ENCODE data around the gene ZSCAN22. TPM values are rescaled to one million over a fixed set of nuclear protein-coding genes. Genes with fewer than 3 reads are reported as not detected.

ZSCAN22 gene
- polyA plus RNA-seq, 1 donor from 2014 or later, result 1.6 TPM

- Histone ChIP-seq H3F3A (ENCODE audit: insufficient read depth, low read length, poor library complexity, severe bottlenecking) (no peaks in the 10 kb centered on the region), H3K79me2 (replicated peaks; ENCODE audit: insufficient read depth, low read length) (no peaks in the 10 kb centered on the region), H3K27ac (ENCODE audit: low read length) (no peak overlapping the region), H4K20me1 (ENCODE audit: insufficient read depth) (no peaks in the 10 kb centered on the region), H3K36me3 (ENCODE audit: insufficient read depth, low read length) (no peaks in the 10 kb centered on the region), H3K4me3 (ENCODE audit: low read length) (no peak overlapping the region), H3K9me3 (ENCODE audit: low read length) (no peaks in the 10 kb centered on the region), H3K27me3 (ENCODE audit: insufficient read depth, low read depth, low read length) (no peaks in the 10 kb centered on the region), H3K9ac (ENCODE audit: low read length) (no peak overlapping the region), H3K4me2 (ENCODE audit: low read length) (no peak overlapping the region), H3K9me2 (ENCODE audit: insufficient read depth, low read length) (no peaks in the 10 kb centered on the region), H2AFZ (ENCODE audit: low read depth, low read length) (no peak overlapping the region)
- TF ChIP-seq EP300 (conservative IDR thresholded peaks at IDR 0.05; ENCODE audit: poor library complexity, severe bottlenecking) (no peak), SMC3 (conservative IDR thresholded peaks at IDR 0.05; ENCODE audit: poor library complexity) (no peak), TAF1 (IDR thresholded peaks at IDR 0.05; ENCODE audit: low read depth) (no peak), MXI1 (conservative IDR thresholded peaks at IDR 0.05; ENCODE audit: poor library complexity, severe bottlenecking) (no peak), EZH2 (IDR thresholded peaks at IDR 0.05; ENCODE audit: borderline replicate concordance, insufficient read depth, low read length, poor library complexity, severe bottlenecking) (no peak), RAD21 (conservative IDR thresholded peaks at IDR 0.05) (no peak), POLR2AphosphoS5 (IDR thresholded peaks at IDR 0.05) (no peak)
- TF ChIP-seq, protein P1, sequence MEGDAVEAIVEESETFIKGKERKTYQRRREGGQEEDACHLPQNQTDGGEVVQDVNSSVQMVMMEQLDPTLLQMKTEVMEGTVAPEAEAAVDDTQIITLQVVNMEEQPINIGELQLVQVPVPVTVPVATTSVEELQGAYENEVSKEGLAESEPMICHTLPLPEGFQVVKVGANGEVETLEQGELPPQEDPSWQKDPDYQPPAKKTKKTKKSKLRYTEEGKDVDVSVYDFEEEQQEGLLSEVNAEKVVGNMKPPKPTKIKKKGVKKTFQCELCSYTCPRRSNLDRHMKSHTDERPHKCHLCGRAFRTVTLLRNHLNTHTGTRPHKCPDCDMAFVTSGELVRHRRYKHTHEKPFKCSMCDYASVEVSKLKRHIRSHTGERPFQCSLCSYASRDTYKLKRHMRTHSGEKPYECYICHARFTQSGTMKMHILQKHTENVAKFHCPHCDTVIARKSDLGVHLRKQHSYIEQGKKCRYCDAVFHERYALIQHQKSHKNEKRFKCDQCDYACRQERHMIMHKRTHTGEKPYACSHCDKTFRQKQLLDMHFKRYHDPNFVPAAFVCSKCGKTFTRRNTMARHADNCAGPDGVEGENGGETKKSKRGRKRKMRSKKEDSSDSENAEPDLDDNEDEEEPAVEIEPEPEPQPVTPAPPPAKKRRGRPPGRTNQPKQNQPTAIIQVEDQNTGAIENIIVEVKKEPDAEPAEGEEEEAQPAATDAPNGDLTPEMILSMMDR (IDR thresholded peaks at IDR 0.05; ENCODE audit: poor library complexity, severe bottlenecking), result no peak
- TF ChIP-seq, protein P2, sequence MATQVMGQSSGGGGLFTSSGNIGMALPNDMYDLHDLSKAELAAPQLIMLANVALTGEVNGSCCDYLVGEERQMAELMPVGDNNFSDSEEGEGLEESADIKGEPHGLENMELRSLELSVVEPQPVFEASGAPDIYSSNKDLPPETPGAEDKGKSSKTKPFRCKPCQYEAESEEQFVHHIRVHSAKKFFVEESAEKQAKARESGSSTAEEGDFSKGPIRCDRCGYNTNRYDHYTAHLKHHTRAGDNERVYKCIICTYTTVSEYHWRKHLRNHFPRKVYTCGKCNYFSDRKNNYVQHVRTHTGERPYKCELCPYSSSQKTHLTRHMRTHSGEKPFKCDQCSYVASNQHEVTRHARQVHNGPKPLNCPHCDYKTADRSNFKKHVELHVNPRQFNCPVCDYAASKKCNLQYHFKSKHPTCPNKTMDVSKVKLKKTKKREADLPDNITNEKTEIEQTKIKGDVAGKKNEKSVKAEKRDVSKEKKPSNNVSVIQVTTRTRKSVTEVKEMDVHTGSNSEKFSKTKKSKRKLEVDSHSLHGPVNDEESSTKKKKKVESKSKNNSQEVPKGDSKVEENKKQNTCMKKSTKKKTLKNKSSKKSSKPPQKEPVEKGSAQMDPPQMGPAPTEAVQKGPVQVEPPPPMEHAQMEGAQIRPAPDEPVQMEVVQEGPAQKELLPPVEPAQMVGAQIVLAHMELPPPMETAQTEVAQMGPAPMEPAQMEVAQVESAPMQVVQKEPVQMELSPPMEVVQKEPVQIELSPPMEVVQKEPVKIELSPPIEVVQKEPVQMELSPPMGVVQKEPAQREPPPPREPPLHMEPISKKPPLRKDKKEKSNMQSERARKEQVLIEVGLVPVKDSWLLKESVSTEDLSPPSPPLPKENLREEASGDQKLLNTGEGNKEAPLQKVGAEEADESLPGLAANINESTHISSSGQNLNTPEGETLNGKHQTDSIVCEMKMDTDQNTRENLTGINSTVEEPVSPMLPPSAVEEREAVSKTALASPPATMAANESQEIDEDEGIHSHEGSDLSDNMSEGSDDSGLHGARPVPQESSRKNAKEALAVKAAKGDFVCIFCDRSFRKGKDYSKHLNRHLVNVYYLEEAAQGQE (IDR thresholded peaks at IDR 0.05; ENCODE audit: borderline replicate concordance), result no peak
These were observed 42.0 kb downstream of the ZSCAN22 start for GRCh38 chr19:58368561-58369360.

DNA sequence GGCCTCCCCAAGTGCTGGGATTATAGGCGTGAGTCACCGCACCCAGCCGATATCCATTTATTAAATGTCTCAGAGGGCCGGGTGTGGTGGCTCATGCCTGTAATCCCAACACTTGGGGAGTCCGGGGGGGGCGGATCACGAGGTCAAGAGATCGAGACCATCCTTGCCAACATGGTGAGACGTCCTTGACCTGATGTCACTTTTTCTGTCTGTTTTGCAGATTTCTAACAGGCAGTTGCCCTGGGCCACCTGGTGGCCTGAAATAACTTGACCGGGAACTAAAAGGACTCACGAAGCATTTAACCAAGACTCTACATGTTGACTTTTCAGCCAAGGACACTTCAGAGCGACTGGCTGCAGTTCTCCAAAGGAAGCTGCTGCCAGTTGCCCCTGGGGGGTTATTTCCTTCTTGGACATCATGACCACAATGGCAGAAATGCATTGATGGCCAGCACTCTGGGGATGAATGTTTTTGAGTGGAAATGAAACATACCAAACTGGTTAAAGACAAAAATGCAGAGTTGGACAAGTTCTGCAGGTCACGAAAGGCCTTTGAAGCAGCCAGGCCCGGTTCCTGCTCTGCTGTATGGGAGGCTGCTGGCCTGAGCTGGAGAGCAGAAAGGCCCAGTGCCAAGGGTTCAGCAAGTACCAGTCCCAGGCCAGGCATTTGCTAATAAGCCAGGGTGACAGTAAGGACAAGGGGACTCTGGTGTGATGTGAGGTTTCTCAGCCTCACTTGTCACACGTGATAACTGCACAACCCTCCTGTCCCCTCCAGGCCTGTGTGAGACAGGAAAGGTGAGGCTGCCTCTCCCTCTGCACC, 45.7 kb downstream of the ZSCAN22 start:
- Histone ChIP-seq H3K36me3 (ENCODE audit: insufficient read depth, low read length) (no peaks in the 10 kb centered on the region), H3F3A (ENCODE audit: insufficient read depth, low read length, poor library complexity, severe bottlenecking) (no peaks in the 10 kb centered on the region), H3K79me2 (replicated peaks; ENCODE audit: insufficient read depth, low read length) (no peaks in the 10 kb centered on the region), H3K9me2 (ENCODE audit: insufficient read depth, low read length) (no peaks in the 10 kb centered on the region), H3K4me3 (ENCODE audit: low read length) (no peak overlapping the region), H3K27ac (ENCODE audit: low read length) (no peak overlapping the region), H3K4me2 (ENCODE audit: low read length) (no peak overlapping the region), H3K9me3 (ENCODE audit: low read length) (no peaks in the 10 kb centered on the region), H4K20me1 (ENCODE audit: insufficient read depth) (no peaks in the 10 kb centered on the region), H3K9ac (ENCODE audit: low read length) (no peak overlapping the region), H2AFZ (ENCODE audit: low read depth, low read length) (no peak overlapping the region), H3K27me3 (ENCODE audit: insufficient read depth, low read depth, low read length) (no peaks in the 10 kb centered on the region)
- TF ChIP-seq EP300 (conservative IDR thresholded peaks at IDR 0.05; ENCODE audit: poor library complexity, severe bottlenecking) (no peak), MXI1 (conservative IDR thresholded peaks at IDR 0.05; ENCODE audit: poor library complexity, severe bottlenecking) (no peak), TAF1 (IDR thresholded peaks at IDR 0.05; ENCODE audit: low read depth) (no peak), POLR2AphosphoS5 (IDR thresholded peaks at IDR 0.05) (no peak), EZH2 (IDR thresholded peaks at IDR 0.05; ENCODE audit: borderline replicate concordance, insufficient read depth, low read length, poor library complexity, severe bottlenecking) (no peak), RAD21 (conservative IDR thresholded peaks at IDR 0.05) (no peak)

Measured in neural cell (in vitro differentiated cells).